Testis (tissue), 2 donors: ENCODE measurements around the gene SPG11.

Experiments used
- POLR2A ChIP-seq: fragments of 450-650 bp; IDR thresholded peaks from one replicate; pipeline ENCODE4 v1.6.1; 2017; ENCODE audit warnings: antibody characterized with exemption, mild to moderate bottlenecking, moderate library complexity
- TF ChIP-seq, protein P1 (sequence below), 3 experiments: fragments of 450-650 bp in 2 of 3; fragments of 200-600 bp in 1 of 3; sonication (generic) in 1 of 3; IDR thresholded peaks; one replicate each; pipeline ENCODE4 v1.5.1; 2016 to 2019; ENCODE audit warnings: antibody characterized with exemption in 3 of 3, mild to moderate bottlenecking in 2 of 3, moderate library complexity in 1 of 3

DNA sequence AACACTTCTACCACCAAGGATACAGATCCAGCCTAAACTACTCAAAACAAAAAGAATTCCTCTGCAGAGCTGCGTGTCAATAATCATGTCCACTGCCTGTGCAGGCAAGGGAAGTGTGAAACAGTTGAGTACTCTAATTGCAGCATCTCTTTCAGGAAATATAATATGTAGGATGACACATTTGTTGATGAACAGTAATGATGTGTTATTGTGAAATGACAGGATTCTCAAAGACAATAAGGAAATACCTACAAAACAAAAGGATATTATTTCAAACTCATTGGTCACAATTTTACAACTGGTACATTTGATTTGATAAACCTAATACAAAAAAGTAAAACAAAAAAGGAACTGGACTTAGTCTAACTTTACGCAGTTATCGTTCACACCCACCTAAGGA, 4.4 kb downstream of the SPG11 start:
- TF ChIP-seq POLR2A = no peak
- TF ChIP-seq, protein P1, sequence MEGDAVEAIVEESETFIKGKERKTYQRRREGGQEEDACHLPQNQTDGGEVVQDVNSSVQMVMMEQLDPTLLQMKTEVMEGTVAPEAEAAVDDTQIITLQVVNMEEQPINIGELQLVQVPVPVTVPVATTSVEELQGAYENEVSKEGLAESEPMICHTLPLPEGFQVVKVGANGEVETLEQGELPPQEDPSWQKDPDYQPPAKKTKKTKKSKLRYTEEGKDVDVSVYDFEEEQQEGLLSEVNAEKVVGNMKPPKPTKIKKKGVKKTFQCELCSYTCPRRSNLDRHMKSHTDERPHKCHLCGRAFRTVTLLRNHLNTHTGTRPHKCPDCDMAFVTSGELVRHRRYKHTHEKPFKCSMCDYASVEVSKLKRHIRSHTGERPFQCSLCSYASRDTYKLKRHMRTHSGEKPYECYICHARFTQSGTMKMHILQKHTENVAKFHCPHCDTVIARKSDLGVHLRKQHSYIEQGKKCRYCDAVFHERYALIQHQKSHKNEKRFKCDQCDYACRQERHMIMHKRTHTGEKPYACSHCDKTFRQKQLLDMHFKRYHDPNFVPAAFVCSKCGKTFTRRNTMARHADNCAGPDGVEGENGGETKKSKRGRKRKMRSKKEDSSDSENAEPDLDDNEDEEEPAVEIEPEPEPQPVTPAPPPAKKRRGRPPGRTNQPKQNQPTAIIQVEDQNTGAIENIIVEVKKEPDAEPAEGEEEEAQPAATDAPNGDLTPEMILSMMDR (IDR thresholded peaks at IDR 0.05) = no peak
